SKM-1 treated with dmso at 0.1 percent for 144 hours (cell line): ENCODE measurements around the gene TBC1D17.

Source experiments
- DNase-seq: peaks from one replicate; lab custom pipeline; 2025; ENCODE audit not compliant: unreplicated experiment; lab: John Stamatoyannopoulos, UW

TBC1D17 gene

DNA sequence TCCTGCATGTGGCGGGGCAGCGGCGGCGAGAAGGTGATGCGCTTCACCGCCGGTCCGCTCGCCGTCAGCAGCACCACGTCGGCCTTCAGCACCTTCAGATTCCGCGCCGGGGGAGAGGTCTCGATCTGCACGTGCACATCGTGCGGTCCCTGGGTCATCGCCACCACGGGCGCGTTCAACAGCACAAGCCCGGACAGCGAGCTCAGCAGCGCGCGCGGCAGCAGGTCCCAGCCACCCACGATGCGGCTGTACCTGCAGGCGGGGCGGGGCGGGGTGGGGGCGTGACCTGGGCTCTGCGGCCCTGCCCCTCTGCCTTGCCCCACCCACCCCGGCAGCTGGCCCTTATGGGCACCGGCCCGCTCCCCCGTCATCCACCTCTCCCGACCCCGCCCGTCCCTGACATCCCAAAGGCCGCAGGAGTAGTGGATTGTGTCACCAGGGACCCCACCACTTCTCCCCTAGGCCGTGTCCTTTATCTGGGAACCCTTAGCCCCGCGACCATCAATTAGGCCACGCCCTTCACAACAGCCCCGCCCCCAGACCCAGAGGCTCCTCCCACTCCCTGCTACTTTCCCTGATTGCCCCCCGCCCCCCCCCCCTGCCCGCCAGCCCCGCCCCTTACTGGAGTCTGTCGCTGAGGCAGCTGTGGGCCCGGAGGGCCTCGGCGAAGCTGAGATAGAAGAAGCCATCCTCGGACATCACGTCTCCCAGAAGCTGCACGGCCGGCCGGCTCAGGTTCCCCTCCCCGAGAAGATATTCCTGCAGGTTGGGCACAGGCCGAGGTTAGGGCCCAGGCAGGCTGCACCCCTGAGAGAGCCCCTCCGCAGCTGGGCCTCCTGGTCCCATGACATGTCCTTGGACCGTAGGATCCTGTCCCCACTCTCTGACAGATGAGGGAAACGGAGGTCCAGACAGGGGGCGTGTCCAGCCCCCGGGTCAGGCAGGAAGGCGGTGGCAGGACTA, 13.1 kb downstream of the TBC1D17 start:
- DNase-seq: no peak

DNA sequence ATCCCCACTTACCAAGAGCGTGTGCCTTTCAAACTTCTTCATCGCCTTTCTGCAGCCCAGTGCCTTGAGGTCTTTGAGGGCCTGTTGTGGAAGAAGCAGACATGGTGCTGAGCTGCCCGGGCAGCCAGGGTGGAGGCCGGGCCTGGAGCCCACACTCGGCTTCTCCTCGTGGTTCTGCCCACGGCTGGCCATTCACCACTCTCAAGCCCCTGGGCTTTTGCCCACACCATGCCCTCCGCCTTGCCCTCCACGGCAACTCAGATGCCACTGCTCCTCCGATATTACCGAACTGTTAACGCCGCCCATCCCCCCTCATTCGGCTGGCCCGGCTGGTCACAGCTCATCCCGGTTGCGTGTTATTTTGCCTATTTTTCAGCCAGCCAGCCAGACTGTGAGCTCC, 13.9 kb downstream of the TBC1D17 start:
- no peak for DNase-seq

DNA sequence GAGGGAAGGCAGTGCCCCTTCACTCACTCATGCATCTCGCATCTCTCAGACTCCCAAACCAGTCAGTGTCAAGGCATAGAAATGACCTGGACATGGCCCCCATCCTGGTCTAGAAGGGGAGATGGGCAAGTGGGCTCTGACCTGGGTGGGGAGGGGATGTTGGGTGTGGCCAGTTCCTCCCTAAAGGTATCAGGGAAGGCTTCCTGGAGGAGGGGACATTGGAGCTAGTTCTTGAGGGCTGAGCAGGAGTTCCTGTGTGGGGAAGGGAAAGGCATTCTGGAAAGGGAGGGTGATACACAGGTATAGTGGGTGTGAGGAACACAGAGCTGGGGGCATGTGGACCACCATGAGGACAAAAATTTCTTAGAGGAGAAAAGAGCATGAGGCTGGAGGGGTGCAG, 15.2 kb downstream of the TBC1D17 start:
- DNase-seq: no peak

DNA sequence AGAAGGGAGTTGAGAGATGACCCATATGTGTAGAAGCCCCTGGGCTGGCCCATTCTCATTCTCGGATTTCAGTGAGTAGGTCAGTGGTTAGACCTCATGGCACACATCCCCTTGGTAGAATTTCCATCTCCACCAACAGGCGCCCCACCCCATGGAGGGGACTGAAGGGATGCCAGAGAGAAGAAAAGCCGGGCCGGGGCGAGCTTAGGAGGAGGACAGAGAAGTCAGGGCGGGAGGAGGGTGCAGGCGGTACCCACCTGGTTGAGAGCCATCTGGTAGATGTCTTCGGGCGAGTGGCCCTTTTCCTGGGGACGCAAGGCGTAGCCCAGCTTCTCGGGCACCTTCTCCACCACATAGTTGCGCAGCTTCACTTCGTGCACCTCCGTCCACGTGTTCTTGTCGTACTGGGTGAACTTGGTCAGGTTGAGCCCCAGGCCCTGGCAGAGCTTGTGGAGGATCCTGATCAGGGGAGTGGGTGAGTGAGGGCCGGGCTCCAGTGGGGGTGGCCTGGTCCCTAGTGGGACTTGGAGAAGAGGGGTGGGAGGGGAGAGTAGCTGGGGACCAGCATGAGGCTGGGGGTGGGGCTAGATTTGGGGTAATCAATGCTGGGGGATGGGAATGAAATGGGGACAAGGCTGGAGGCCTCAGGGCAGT, 16.6 kb downstream of the TBC1D17 start:
- DNase-seq: no peak

DNA sequence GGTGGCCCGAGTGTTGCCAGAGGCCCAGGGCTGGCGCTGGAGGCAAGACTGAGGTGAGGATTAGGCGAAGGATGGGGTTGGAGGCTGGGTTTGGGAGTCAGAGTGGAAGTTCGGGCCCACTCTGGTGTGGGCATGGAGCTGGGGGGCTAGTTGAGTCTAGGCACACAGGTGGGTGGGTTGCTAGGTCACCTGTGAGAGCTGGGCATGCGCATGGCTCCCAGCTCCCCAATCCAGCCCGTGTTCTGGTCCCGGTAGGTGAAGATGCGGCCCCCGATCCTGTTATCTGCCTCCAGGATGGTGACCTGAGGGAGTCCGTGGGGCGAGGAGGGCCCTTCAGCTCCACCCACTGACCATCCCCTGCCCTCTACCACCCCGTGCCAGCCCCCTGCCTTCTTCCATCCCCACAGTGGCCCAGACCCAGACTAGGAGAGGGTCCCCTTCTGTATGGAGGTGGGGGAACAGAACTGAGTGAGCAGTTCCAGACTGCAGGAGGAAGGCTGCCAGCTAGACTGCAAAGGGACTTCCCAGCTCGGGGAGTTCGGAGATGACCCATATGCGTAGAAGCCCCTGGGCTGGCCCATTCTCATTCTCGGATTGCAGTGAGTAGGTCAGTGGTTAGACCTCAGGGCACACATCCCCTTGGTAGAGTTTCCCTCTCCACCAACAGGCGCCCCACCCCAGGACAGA, 17.5 kb downstream of the TBC1D17 start:
- no peak for DNase-seq

DNA sequence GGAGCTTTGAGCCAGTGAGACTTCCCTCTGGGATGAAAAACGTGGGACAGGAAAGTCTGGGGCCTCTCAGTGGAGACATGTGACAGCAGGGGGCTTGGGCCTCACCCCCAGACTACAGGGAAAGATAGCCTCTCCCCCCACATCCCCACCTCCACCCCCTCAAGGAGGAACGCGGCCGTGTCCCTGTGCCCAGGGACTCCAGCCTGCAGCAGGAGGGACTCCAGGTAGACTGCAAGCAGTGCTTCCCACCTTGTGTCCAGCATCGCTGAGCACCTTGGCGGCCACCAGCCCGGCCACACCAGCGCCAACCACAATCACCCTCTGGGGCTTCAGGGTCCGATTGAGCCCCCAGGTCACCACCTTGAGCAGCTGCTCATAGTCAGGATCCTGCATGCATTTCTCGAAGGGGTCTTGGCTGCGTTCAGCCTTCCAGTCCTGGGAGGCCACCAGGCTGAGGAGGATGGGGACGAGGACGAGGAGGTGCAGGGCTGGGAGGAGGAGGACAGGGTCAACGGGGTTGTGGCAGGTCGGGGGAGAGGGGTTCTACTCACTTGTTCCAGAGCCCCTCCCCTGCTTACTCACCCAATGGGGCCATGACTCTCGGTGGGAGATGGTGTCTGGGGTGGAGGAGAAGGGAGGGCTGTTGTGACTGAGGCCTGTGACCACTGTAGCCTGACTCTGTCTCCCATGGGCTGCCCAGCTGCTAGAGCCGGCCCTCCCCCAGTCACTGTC, 18.2 kb downstream of the TBC1D17 start:
- DNase-seq: no peak

DNA sequence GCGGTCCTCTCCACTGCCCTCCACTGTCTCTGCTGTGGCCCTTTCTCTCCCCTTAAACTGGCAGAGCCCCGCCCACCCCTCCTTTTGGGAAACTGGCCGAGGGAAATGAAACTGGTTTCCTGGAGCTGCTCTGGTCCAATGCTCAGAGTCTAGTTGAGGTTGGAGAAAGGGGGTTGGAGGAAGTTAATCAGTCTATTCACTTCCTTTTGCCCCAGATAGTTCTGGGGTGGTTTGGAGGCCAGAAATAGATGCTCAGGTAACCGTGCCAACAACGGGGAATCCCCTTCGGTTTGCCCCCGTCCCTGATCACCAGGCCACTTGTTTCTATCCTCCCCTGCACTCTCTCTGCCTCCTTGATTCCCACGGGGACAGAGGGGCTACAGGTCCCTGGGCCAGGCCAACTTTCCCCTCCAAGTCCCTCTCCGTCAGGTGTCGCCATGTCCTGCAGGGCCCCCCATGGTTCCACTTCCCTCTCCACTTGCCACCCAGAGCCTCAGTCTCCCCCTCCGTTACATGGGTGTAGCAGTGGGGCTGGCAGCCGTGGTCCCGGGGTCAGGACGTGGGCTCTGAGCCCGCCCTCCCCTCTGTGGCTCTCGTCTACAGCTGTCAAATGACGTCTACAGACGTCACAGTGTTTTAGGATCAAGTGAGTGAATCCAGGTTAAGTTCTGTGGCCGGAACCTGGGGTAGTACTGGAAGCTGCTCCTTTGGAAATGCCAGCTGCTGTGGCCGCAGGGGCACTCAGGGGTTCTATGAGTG, 19.5 kb downstream of the TBC1D17 start, which contains the start of gene IL4I1:
Gene IL4I1 (minus strand): TSS at position 25 of the 759 bp plus-strand sequence. CDS start 727 bp downstream, outside the sequence.
- peak; percentile 22 for DNase-seq

DNA sequence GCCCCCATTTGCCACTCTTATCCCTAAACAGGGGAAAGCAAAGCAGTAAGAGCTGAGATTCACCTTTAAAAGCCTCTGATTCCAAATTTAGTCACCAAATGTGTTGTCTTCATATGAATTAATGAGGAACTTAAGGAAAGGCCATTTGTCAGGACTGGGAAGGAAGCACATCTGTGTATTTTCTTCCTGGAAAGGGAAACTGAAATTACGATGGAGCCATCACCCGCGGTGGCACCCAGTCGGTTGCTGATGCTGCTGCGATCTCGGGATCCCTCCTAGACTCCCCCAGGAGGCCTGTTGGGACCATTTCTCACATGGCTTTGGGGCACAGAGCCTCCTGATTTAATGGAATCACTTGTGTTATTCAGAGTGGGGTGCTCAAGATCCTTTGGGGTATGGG, 26.6 kb downstream of the TBC1D17 start:
- no peak for DNase-seq

DNA sequence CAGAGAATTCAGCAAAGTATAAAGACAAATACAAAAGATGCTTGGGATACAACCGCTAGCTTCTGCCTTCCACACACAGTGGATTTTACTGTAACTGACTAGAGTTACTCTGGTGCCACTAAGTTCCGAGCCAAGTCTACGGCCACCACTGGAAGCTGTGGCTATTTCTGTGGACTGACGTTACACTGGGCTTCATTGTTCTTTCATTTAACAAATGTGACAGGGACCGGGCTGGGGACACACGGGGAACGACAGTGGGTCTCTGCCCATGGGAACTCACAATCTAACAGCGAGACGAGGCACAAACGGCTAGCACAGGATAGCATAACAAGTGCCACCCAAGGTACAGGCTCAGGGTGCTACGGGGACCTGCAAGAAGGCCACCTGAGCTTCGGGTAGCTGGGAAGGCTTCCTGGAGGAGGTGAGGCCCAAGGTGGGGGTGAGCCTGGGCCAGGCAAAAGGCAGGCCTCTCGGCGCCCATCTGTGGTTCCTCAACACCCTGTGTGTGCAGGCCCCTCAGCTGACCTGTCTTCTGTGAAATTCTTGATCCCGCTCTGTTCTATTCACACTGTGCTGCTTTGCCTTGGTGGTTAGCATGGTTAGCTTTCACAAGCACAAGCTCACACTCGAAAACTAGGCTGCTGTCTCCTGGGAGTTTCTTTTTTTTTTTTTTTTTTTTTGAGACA, 29.5 kb downstream of the TBC1D17 start:
- DNase-seq: no peak

DNA sequence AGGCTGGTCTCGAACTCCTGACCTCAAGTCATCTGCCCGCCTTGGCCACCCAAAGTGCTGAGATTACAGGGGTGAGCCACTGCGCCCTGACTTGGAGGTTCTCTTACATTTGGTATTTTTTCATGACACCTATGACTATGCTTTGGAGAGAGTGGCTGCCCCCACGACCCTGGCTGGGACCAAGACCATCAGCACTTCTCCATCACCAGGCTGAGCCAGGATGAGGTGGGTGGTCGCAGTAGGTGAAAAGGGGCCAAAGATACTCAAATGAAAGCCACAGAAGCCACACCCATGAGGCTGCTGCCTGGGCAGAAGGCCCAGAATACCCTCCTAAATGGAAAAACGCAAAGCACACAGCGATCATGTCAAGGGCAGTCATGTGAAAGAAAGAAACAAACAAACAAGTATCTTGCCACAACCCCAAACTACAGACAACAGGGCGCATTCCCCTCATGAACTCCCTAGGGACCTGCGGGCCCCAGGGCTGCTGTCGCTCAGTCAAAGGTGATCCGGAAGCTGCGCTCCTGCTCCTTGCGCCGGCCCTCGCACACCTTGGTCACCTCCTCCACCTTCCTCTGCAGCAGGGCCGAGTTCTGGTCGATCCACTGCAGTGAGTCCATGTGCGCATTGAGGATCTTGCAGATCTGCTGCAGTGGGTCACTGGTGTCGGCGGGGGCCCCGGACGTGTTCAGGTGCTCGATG, 30.4 kb downstream of the TBC1D17 start:
- no peak for DNase-seq

DNA sequence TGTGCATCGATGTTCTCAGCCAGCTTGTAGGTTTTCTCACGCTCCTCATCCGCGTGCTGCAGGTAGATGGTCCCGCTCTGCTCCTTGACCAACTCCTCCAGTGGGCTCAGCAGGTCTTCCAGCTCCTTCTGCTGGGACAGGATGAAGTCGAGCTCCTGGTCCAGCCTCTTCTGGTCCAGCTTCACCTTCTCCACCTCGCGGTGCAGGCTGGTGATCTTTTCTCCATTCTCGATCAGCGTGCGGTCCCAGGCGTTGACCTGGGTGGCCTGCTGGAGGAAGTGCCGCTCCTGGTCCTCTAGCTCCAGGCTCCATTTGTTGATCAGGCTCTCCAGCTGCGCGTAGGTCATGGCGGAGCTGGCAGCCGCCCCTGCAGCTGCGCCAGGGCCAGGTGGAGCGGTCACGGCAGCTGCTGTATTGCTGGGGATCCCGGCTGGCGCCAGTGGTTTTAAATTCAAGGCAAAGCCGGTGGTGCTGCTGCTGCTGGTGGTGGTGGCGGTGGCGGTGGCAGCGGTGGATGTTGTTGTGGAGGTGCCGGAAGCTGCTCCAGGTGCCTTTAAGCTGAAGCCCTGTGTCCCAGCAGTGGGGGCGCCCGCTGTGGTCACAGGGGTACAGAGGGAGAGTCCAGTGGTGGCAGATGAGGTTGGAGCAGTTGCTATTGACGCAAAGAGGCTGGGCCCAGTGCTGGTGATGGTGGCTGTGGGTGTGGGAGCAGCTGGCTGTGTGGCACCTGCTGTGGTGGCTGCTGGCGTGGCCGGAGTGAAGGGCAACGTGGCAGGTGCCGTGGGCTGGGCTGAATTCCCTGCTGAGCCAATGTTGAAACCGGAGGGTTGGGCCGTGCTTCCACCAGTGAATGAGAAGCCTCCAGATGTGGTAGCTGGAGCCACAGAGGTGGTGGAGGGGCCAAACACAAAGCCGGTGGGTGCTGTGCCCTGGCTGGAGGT, 31.2 kb downstream of the TBC1D17 start:
- DNase-seq: no peak

DNA sequence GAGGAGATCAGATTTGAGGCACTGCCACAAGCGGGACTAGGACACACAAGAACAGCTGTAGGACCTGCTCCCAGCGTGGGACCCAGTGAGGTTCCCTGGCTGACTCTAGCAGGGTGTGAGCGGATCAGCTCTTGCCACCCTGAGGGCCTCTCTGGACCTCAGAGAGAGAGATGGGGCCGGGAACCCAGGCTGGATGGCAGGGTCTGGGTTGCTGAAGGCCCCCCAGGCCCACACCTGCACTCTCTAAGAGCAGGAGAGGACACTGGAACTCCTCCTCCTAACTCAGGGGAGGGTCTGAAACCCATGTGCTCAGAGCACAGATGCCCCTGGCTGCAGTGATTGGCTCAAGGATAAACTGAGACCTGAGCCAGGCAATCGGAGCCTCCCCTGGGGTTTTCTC, 32.7 kb downstream of the TBC1D17 start:
- no peak for DNase-seq

DNA sequence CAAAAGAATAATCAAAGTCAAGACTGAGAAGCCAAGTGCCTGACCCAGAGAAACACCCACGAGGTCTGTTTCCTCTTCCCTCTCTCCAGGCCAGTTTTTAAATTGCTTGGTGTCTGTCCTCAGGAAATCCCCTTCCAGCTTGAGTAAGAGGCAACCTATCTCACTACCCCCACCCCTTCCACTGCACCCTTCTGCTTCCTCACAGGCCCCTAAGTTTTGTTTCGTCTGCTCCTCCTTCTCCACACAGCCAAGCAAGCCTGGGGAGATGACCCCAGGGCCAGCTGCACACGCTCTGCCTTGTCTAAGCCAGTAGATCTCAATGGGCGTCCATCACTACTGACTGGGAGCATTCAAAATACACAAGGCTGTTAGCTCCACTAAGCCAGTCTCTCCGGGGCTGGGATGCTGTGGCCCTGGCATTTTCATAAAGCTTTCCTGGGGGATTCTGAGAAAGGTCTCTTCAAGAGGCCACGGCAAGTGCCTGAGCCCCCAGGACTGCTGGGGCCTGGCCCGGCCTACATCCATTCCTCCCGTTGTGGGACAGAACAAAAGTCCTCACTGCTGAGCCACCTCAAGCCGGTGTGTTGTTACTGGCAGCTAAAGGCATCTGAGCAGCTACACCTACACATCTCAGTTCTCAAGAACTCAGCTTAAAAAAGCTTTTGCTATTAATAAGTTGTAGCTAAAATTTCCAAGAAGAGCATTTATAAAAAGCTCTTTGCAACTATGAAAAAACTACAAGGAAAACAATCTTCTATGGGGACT, 34.1 kb downstream of the TBC1D17 start:
- peak; percentile 34 for DNase-seq

DNA sequence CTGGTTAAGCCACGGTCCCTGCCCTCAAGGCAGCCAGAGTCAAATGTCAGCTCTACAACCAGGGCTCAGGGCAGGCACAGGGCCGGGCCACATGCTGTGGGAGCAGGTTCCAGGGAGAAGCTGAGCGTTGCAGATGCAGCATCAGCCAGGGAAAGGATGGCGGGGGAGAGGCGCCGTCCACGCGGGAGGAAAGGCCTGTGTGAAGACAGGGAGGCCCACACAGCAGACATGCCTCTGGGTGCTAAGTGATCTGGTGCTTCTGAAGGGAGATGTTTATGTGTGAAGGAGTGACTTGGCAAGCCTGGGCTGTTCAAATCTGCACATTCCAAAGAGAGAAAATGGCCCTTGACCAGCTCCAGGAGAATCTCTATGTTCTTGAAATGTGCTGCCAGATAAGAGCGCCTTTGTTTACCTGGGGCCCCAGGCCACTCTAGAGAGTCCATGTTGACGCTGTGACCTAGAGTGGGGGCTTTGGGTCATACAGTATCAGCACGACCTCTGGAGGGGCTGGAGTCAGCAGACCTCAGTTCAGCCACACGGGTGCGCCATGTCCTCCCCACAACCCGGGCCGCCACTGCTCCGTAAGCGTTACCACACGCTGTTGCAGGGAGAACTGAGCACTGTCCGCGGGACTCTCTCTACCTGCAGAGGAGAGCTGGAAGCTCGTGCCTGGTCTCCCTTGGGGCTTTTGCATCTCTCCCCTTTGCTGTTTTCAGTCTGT, 35.6 kb downstream of the TBC1D17 start:
- DNase-seq: no peak

DNA sequence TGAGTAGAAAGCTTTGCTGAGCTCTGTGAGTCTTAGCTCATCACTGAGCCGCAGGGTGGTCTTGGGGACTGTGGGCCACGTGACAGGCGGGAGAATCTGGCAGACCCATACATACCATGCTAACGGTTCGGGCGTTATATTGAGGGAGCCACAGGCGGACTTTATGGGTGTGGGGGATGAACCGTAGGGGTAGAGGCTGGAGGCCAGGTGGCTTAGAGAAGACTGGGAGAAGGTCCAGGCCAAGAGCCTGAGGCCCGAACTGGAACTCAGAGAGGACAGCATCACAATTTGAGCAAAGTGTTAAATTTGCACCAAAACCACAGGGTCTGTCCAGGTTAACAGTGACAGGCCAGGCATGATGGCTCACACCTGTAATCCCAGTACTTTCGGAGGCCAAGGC, 36.2 kb downstream of the TBC1D17 start:
- no peak for DNase-seq

DNA sequence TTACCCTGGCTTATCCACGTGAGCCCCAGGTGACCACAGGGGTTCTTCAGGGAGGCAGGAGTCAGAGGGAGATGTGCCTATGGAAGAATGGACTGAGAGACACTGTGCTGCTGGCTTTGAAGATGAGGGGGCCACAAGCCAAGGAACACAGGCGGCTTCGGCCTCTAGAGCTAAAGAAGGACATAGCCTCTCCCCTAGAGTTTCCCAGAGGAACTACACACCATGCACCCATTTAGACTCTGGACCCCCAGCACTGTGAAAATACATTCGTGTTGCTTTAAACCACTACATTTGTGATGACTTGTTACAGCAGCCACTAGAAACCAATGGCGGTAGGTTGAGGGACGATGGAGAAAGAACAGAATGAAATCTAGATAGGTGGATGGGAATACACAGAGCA, 37.8 kb downstream of the TBC1D17 start:
- no peak for DNase-seq
